Activated B cell treated with CpG ODN at 0.5 μM for 24 hours (primary cell): ENCODE results near the gene ACCS. TPM values are rescaled to one million over a fixed set of nuclear protein-coding genes. Genes with fewer than 3 reads are reported as not detected.

ENCODE experiments used
- ATAC-seq: fragments of 200-7000 bp; cut with Tn5 transposase; one replicate; pipeline ENCODE4 v1.10.0; 2021; ENCODE audit warnings: low read depth, mild to moderate bottlenecking, moderate library complexity
- CTCF ChIA-PET: fragments of 350-600 bp; sonication (Branson Sonifier 250); formaldehyde crosslinking; loops from one replicate; lab custom pipeline; 2021; ENCODE audit warnings: antibody characterized with exemption; lab: Charles Lee
- POLR2A ChIA-PET: fragments of 350-600 bp; sonication (Branson Sonifier 250); formaldehyde crosslinking; loops from one replicate; lab custom pipeline; 2021; ENCODE audit warnings: antibody characterized with exemption; lab: Charles Lee
- DNase-seq: peaks from one replicate; pipeline ENCODE4 v3.0.0; 2022
- H3K27ac Mint-ChIP-seq: one replicate; pipeline ENCODE4 v1.8.0; 2020; ENCODE audit warnings: mixed read lengths
- H3K27me3 Mint-ChIP-seq: one replicate; pipeline ENCODE4 v1.8.0; 2021; ENCODE audit warnings: mixed read lengths
- H3K36me3 Mint-ChIP-seq: one replicate; pipeline ENCODE4 v1.8.0; 2021; ENCODE audit warnings: low read depth, mixed read lengths
- H3K4me1 Mint-ChIP-seq: one replicate; pipeline ENCODE4 v1.8.0; 2021; ENCODE audit warnings: mixed read lengths
- H3K4me3 Mint-ChIP-seq: one replicate; pipeline ENCODE4 v1.8.0; 2020; ENCODE audit warnings: mild to moderate bottlenecking, mixed read lengths
- H3K9me3 Mint-ChIP-seq: one replicate; pipeline ENCODE4 v1.8.0; 2020; ENCODE audit warnings: mixed read lengths
- intact Hi-C: fragments of 100-400 bp; cut with micrococcal nuclease; formaldehyde crosslinking; loops from one replicate; pipeline ENCODE4 v1.15.1; 2024
- total RNA-seq: library from RNA; stranded (reverse); gene quantifications from 2 replicates; pipeline ENCODE4 v1.2.3, GENCODE V29; 2022
- TF ChIP-seq, protein P1 (sequence below): fragments of 200-600 bp; IDR thresholded peaks from one replicate; pipeline ENCODE4 v1.8.0; 2022; ENCODE audit warnings: antibody characterized with exemption, mild to moderate bottlenecking

ACCS gene
- total RNA-seq, 1 donor from 2014 or later = 27.0 TPM

DNA sequence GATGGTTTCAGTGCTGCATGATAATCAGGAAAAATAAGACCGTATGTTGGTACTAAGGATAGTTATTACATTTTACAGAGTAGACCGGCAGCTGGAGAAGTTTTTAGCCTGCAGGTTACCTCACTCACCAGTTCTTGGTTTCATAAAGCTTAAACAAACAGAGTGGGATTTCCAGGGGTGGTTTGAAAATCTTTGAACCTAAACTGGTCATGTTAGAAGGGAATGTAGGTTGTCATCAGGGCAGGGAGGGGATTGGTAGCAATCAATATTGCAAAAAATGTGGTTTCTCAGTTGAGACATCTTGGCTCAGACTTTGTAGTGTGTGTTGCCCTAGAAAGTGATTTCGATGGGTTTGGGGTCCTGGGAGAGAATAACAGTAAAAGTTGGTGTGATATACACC is 46.9 kb downstream of the ACCS start:
- H3K4me1 Mint-ChIP-seq = peaks cover 5% of the 10 kb centered on the region

DNA sequence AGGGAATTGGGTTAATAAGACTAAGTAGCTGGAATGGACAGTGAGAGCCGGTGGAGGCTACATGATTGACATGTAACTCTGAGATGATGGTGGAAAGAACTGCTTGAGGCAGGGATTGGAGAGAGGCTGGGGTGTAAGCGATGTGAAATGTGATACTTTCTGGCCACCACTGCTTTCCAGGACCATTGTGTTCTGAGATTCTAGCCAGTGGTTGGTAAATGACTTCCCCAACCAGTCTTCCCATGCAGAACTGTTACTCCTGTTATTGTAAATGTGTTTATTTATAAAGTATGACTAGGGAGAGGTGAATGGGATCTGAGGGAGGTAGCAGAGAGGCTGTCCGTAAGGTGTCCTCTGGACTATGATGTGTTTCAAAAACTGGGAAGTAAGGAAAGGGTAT is 47.5 kb downstream of the ACCS start:
- CTCF ChIA-PET = interaction anchor here (1.3 kb wide), 1 partner anchor 10 kb away, joined by 3 read pairs; no protein-coding TSS in a partner anchor
- POLR2A ChIA-PET = no interaction called here
- H3K9me3 Mint-ChIP-seq = no peaks in the 10 kb centered on the region
- intact Hi-C loops = loop anchor here (10.0 kb wide), 1 partner anchor 511 kb away; no protein-coding TSS in a partner anchor
- H3K27ac Mint-ChIP-seq = no peak overlapping the region
- H3K4me1 Mint-ChIP-seq = peaks cover 5% of the 10 kb centered on the region
- no peak for ATAC-seq
- peaks cover 62% of the 10 kb centered on the region for H3K36me3 Mint-ChIP-seq
- DNase-seq = no peak
- no peaks in the 10 kb centered on the region for H3K27me3 Mint-ChIP-seq
- TF ChIP-seq, protein P1, sequence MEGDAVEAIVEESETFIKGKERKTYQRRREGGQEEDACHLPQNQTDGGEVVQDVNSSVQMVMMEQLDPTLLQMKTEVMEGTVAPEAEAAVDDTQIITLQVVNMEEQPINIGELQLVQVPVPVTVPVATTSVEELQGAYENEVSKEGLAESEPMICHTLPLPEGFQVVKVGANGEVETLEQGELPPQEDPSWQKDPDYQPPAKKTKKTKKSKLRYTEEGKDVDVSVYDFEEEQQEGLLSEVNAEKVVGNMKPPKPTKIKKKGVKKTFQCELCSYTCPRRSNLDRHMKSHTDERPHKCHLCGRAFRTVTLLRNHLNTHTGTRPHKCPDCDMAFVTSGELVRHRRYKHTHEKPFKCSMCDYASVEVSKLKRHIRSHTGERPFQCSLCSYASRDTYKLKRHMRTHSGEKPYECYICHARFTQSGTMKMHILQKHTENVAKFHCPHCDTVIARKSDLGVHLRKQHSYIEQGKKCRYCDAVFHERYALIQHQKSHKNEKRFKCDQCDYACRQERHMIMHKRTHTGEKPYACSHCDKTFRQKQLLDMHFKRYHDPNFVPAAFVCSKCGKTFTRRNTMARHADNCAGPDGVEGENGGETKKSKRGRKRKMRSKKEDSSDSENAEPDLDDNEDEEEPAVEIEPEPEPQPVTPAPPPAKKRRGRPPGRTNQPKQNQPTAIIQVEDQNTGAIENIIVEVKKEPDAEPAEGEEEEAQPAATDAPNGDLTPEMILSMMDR = no peak
- no peak overlapping the region for H3K4me3 Mint-ChIP-seq

More for the DNA sequence above, 46.9 kb downstream of the ACCS start:
- Mint-ChIP-seq H3K4me3 (no peak overlapping the region), H3K9me3 (no peaks in the 10 kb centered on the region), H3K27me3 (no peaks in the 10 kb centered on the region), H3K27ac (no peak overlapping the region), H3K36me3 (peaks cover 64% of the 10 kb centered on the region)
- TF ChIP-seq, protein P1 = no peak
- no peak for DNase-seq
- ChIA-PET CTCF (no interaction called here), POLR2A (no interaction called here)
- no peak for ATAC-seq
- intact Hi-C loops = loop anchor here (10.0 kb wide), 1 partner anchor 512 kb away; no protein-coding TSS in a partner anchor

DNA sequence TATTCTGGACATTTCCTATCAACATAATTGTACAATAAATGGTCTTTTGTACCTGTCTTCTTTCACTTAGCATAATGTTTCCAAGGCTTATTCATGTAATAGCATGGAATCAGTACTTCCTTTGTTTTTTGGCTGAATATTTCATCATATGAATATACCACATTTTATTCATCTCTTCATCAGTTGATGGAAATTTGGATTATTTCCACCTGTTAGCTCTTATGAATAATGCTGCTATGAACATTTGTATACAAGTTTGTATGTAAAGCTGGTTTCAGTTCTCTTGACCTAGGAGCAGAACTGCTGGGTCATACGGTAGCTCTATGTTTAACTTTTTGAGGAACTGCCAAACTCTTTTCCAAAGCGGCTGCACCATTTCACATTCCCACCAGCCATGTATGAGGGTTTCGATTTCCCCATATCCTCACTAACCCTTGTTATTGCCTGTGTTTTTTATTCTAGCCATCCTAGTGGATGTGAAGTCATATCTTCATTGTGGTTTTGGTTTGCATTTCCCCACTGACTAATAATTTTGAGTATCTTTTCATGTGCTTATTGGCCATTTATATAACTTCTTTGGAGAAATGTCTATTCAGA is 50.3 kb downstream of the ACCS start:
- POLR2A ChIA-PET = no interaction called here
- ATAC-seq = no peak
- CTCF ChIA-PET = no interaction called here
- H3K4me3 Mint-ChIP-seq = no peak overlapping the region
- H3K4me1 Mint-ChIP-seq = no peaks in the 10 kb centered on the region
- DNase-seq = no peak
- intact Hi-C loops = loop anchor here (10.0 kb wide), 1 partner anchor 508 kb away; no protein-coding TSS in a partner anchor
- no peaks in the 10 kb centered on the region for H3K9me3 Mint-ChIP-seq
- H3K36me3 Mint-ChIP-seq = peaks cover 76% of the 10 kb centered on the region
- no peak overlapping the region for H3K27ac Mint-ChIP-seq
- no peaks in the 10 kb centered on the region for H3K27me3 Mint-ChIP-seq
- TF ChIP-seq, protein P1 = no peak

DNA sequence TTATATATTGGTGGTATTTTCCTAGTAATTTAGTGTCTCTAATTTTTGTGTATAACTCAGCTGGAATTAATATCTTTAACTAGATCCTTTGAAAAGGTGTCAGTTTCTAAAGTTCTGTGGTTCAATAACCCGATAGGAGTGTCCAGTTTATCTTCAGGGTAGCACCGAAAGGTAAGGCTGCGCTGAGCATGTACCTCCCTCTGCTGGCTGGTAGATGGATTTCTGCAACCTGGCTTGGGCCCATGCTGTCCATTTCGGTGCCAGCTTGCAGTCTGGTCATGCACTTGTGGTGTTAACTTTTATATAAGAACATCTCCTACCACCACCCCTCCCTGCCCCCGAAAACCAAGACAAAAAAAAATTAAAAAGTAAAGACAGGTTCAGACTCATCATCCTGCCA is 54.1 kb downstream of the ACCS start:
- ATAC-seq (no peak), DNase-seq (no peak)
- POLR2A ChIA-PET = no interaction called here
- H3K9me3 Mint-ChIP-seq = no peaks in the 10 kb centered on the region
- TF ChIP-seq, protein P1 = no peak
- peaks cover 65% of the 10 kb centered on the region for H3K36me3 Mint-ChIP-seq
- H3K4me1 Mint-ChIP-seq = no peaks in the 10 kb centered on the region
- H3K4me3 Mint-ChIP-seq = no peak overlapping the region
- H3K27ac Mint-ChIP-seq = no peak overlapping the region
- CTCF ChIA-PET = interaction anchor here (0.9 to 1.8 kb wide), 3 partner anchors 15 to 26 kb away, joined by 3 to 8 read pairs (median 4); no protein-coding TSS in a partner anchor
- no peaks in the 10 kb centered on the region for H3K27me3 Mint-ChIP-seq
- intact Hi-C loops = no loop called here

DNA sequence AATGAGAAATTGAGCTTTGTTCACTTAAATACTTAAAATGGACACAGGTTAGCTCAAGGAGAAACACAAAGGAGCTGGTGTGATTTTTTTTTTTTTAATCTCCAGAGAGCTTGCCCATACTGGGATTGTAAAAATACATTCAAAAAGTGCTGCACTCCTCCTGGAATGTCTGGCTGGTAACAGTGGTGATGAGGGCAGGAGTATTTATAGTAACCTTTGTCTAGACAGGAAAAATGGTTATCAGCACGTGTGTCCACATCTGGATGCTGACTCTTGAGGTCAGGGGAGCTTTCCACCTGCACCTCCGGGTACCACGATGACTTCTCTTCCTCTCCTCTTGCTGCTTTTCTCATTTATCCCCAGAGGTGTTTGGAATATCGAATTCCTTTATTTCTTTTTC is 59.5 kb downstream of the ACCS start:
- Mint-ChIP-seq H3K4me1 (no peaks in the 10 kb centered on the region), H3K27ac (no peak overlapping the region), H3K36me3 (peaks cover 79% of the 10 kb centered on the region), H3K27me3 (no peaks in the 10 kb centered on the region), H3K4me3 (no peak overlapping the region), H3K9me3 (no peaks in the 10 kb centered on the region)
- intact Hi-C loops = no loop called here
- CTCF ChIA-PET = no interaction called here
- TF ChIP-seq, protein P1 = no peak
- POLR2A ChIA-PET = no interaction called here
- ATAC-seq (no peak), DNase-seq (no peak)
